GM10847 (cell line): ENCODE results near the gene GPR183.

Experiments used
- POLR2A ChIP-seq: IDR thresholded peaks from 2 replicates; pipeline ENCODE4 v1.6.1; 2011; ENCODE audit not compliant: insufficient read length; ENCODE audit errors: extremely low read depth

Gene GPR183

GRCh38 chr13:99258946-99259345 lies 48.3 kb downstream of the GPR183 start:
- no peak for TF ChIP-seq POLR2A

- no peak for TF ChIP-seq POLR2A
Observed at GRCh38 chr13:99258210-99258860, 48.9 kb downstream of the GPR183 start, which contains the start of gene GPR18. GPR18 (minus strand) TSS chr13:99258379; CDS start chr13:99255872, 2,507 bp downstream.

- no peak for TF ChIP-seq POLR2A
Observed at GRCh38 chr13:99257291-99257690, 49.9 kb downstream of the GPR183 start.

- no peak for TF ChIP-seq POLR2A
Observed at GRCh38 chr13:99256709-99257108, 50.5 kb downstream of the GPR183 start.

- TF ChIP-seq POLR2A: no peak
Observed at GRCh38 chr13:99256283-99256682, 50.9 kb downstream of the GPR183 start.

- no peak for TF ChIP-seq POLR2A
Observed at GRCh38 chr13:99255271-99255670, 51.9 kb downstream of the GPR183 start.

GRCh38 chr13:99254830-99255229 lies 52.4 kb downstream of the GPR183 start:
- TF ChIP-seq POLR2A: no peak

GRCh38 chr13:99251921-99252320 lies 55.3 kb downstream of the GPR183 start:
- no peak for TF ChIP-seq POLR2A

GRCh38 chr13:99250982-99251825 lies 56.0 kb downstream of the GPR183 start:
- TF ChIP-seq POLR2A: no peak

GRCh38 chr13:99246100-99246499 lies 61.1 kb downstream of the GPR183 start:
- TF ChIP-seq POLR2A: no peak
